ENCODE measurements around the gene SZT2.

SZT2 gene

GRCh38 chr1:43426221-43426620, 36.5 kb downstream of the SZT2 start:
- no peak for DNase-seq

- DNase-seq: no peak
Measured at GRCh38 chr1:43427524-43427923, 37.8 kb downstream of the SZT2 start.

- no peak for DNase-seq
Measured at GRCh38 chr1:43427941-43428340, 38.2 kb downstream of the SZT2 start.

- DNase-seq: no peak
Measured at GRCh38 chr1:43430831-43431230, 41.1 kb downstream of the SZT2 start.

- no peak for DNase-seq
Measured at GRCh38 chr1:43431676-43432075, 42.0 kb downstream of the SZT2 start.

GRCh38 chr1:43432171-43432860, 42.6 kb downstream of the SZT2 start:
- DNase-seq: no peak

- no peak for DNase-seq
Measured at GRCh38 chr1:43432907-43433306, 43.2 kb downstream of the SZT2 start.

GRCh38 chr1:43434256-43434655, 44.6 kb downstream of the SZT2 start:
- no peak for DNase-seq

- no peak for DNase-seq
Measured at GRCh38 chr1:43435146-43436145, 45.7 kb downstream of the SZT2 start.

GRCh38 chr1:43436371-43436770, 46.7 kb downstream of the SZT2 start:
- no peak for DNase-seq

- DNase-seq: no peak
Measured at GRCh38 chr1:43437031-43437973, 47.6 kb downstream of the SZT2 start.

- no peak for DNase-seq
Measured at GRCh38 chr1:43438006-43438405, 48.3 kb downstream of the SZT2 start.

GRCh38 chr1:43438576-43438952, 48.9 kb downstream of the SZT2 start:
- DNase-seq: no peak

- DNase-seq: no peak
Measured at GRCh38 chr1:43438953-43439581, 49.4 kb downstream of the SZT2 start.

- no peak for DNase-seq
Measured at GRCh38 chr1:43439781-43440180, 50.1 kb downstream of the SZT2 start.

GRCh38 chr1:43440358-43440757, 50.7 kb downstream of the SZT2 start:
- no peak for DNase-seq

GRCh38 chr1:43441166-43441893, 51.6 kb downstream of the SZT2 start:
- no peak for DNase-seq

GRCh38 chr1:43441894-43442637, 52.4 kb downstream of the SZT2 start:
- DNase-seq: no peak

- no peak for DNase-seq
Measured at GRCh38 chr1:43442756-43443155, 53.1 kb downstream of the SZT2 start.

GRCh38 chr1:43443197-43443946, 53.7 kb downstream of the SZT2 start:
- no peak for DNase-seq
